ENCODE results near the gene BTG4.

DNA sequence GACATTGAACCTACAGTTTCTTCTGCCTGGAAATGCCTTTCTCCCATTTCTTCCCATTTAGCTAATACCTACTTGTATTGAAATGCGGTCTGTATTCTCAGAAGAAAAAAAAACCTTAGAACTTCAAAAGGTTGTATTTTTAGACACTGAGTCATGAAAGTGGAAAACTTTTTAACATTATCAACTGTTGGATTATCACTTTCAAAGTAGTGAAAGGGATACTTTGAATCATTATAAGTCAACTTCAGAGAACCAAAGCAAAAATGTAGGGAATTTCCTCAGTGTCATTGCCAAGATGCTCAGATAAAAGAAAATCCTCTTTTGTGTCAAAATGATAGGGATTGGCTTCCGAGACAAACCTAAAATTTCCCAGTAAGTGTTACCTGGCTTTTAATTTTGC lies 8.9 kb upstream of the BTG4 start:
- no peak for TF ChIP-seq CTCF (IDR thresholded peaks at IDR 0.05; ENCODE audit: borderline replicate concordance, extremely low read depth, low read length, poor library complexity, severe bottlenecking)
- TF ChIP-seq EZH2 (IDR thresholded peaks at IDR 0.05; ENCODE audit: borderline replicate concordance, low read depth, low read length, severe bottlenecking) = no peak

Data from DND-41 (cell line).